Upper lobe of right lung (tissue), 1 donor: ENCODE measurements around the gene TRO. TPM values are rescaled to one million over a fixed set of nuclear protein-coding genes. Genes with fewer than 3 reads are reported as not detected.

Experiments used
- ATAC-seq: fragments of 200-7000 bp; cut with Tn5 transposase; one replicate; pipeline ENCODE4 v1.9.1; 2020; ENCODE audit warnings: mild to moderate bottlenecking, moderate library complexity
- DNase-seq: peaks from one replicate; pipeline ENCODE4 v3.0.0-alpha.2; 2020
- H3K27ac ChIP-seq: fragments of 200-600 bp; one replicate; pipeline ENCODE4 v1.8.0; 2022
- H3K27me3 ChIP-seq: fragments of 200-600 bp; one replicate; pipeline ENCODE4 v1.8.0; 2022; ENCODE audit warnings: mild to moderate bottlenecking
- H3K36me3 ChIP-seq: fragments of 200-600 bp; one replicate; pipeline ENCODE4 v1.8.0; 2022
- H3K4me1 ChIP-seq: fragments of 200-600 bp; one replicate; pipeline ENCODE4 v1.8.0; 2022
- H3K4me3 ChIP-seq: fragments of 200-600 bp; one replicate; pipeline ENCODE4 v1.8.0; 2022; ENCODE audit warnings: mild to moderate bottlenecking
- H3K9me3 ChIP-seq: fragments of 200-600 bp; one replicate; pipeline ENCODE4 v1.8.0; 2022
- CTCF ChIP-seq: fragments of 200-600 bp; IDR thresholded peaks from one replicate; pipeline ENCODE4 v1.8.0; 2022; ENCODE audit warnings: antibody characterized with exemption
- intact Hi-C: fragments of 100-400 bp; cut with DNase I; formaldehyde crosslinking; loops from one replicate; pipeline ENCODE4 v1.11.0; 2022
- total RNA-seq: library from RNA; stranded (reverse); fragmentation: NEBNext Ultra II Directional; extraction: Animal tissue kit (Norgen Biotek cat#: 25700); gene quantifications from one replicate; pipeline ENCODE4 v1.2.1, GENCODE V29; 2021
- donor health status: DM: no; HTN: yes; CAD: no; lungs with severe emphysema.

Gene TRO
- total RNA-seq, 1 donor from 2014 or later, result 2.7 TPM

DNA sequence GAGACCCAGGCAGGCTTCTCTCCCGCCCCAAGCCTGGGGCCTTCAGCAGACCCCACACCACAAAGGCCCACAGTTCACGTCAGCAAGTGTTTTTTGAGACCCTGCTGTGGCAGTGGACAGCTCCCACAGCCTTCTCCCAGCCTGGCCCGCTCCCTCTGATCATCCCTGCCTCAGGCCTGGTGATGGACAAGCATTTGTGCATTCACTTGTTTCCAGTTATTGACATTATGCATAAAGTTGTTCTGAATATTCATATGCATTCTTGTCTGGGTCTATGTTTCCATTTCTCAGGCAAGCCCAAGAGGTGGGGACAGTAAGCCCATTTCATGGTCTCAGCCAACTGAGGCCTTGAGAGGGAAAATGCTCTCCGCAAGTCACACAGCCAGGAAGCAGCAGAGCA is 14.7 kb downstream of the TRO start:
- TF ChIP-seq CTCF, result no peak
- Histone ChIP-seq H3K27me3 (no peaks in the 10 kb centered on the region), H3K27ac (no peak overlapping the region), H3K4me3 (no peak overlapping the region), H3K9me3 (no peaks in the 10 kb centered on the region), H3K36me3 (no peaks in the 10 kb centered on the region), H3K4me1 (no peaks in the 10 kb centered on the region)
- intact Hi-C loops, result no loop called here
- ATAC-seq (no peak), DNase-seq (no peak)

GRCh38 chrX:54937416-54937815 is 16.8 kb downstream of the TRO start:
- Histone ChIP-seq H3K27me3 (no peaks in the 10 kb centered on the region), H3K36me3 (no peaks in the 10 kb centered on the region), H3K4me3 (no peak overlapping the region), H3K4me1 (no peaks in the 10 kb centered on the region), H3K27ac (no peak overlapping the region), H3K9me3 (no peaks in the 10 kb centered on the region)
- intact Hi-C loops, result no loop called here
- no peak for ATAC-seq
- no peak for TF ChIP-seq CTCF
- no peak for DNase-seq

DNA sequence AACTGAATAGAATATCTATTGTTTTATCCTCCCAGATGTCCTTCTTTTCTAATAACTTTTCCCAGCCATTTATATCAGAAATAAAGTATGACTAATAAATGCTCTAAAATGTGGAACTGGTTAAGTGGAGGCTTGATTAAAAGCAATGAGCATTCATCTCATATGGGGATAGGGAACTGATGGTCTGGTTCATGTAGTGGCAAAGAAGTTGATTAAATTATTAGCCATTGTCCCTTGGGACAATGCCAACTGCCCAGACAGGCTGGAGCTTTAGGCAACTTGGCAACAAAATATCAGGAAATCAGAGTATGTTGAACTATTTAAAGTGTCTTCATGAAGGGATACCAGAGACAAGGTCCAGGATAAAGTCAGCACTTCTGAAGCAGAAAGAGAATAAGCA is 24.2 kb downstream of the TRO start:
- TF ChIP-seq CTCF, result no peak
- ATAC-seq, result no peak
- intact Hi-C loops, result no loop called here

GRCh38 chrX:54945224-54945623 is 24.6 kb downstream of the TRO start:
- intact Hi-C loops, result no loop called here
- Histone ChIP-seq H3K27me3 (no peaks in the 10 kb centered on the region), H3K9me3 (no peaks in the 10 kb centered on the region), H3K4me1 (no peaks in the 10 kb centered on the region), H3K4me3 (no peak overlapping the region), H3K27ac (no peak overlapping the region), H3K36me3 (no peaks in the 10 kb centered on the region)
- no peak for DNase-seq
- TF ChIP-seq CTCF, result no peak
- ATAC-seq, result no peak

More for the DNA sequence above, 24.2 kb downstream of the TRO start:
- no peaks in the 10 kb centered on the region for H3K9me3 ChIP-seq
- DNase-seq, result no peak
- H3K4me1 ChIP-seq, result no peaks in the 10 kb centered on the region
- no peaks in the 10 kb centered on the region for H3K27me3 ChIP-seq
- no peak overlapping the region for H3K27ac ChIP-seq
- no peak overlapping the region for H3K4me3 ChIP-seq
- H3K36me3 ChIP-seq, result no peaks in the 10 kb centered on the region

DNA sequence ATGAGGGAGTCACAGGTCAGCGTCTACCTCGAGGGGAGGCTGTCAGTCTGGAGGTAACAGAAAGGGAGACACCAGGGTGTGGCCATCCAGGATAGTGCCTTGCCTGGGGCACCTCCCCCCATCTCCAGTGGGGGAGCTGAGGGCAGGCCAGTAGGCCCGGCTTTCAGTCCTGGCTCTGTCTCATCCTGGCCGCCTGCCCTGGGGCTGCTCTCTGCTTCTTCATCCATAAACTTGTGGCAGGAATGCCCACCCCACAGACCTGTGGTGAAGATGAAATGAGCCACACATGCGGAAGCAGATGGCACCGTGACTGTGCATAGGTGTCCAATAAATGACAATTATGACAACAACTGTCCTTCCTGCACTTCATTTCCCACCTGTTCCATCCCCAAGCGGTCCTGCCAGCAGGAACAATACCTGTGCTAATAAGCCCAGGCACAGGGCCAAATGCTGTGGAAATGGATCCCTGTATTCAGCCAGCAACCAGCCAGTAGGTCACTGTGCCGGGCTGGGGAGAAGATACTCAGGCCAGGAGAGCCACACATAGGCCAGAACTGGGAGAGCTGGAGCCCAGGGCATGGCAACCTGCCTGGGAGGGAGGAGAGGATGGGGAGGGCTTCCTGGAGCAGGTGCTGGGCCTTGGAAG is 30.2 kb downstream of the TRO start:
- Histone ChIP-seq H3K4me3 (no peak overlapping the region), H3K9me3 (no peaks in the 10 kb centered on the region), H3K36me3 (no peaks in the 10 kb centered on the region), H3K27me3 (no peaks in the 10 kb centered on the region), H3K27ac (no peak overlapping the region), H3K4me1 (no peaks in the 10 kb centered on the region)
- intact Hi-C loops, result no loop called here
- DNase-seq (no peak), ATAC-seq (no peak)
- no peak for TF ChIP-seq CTCF

- ATAC-seq (no peak), DNase-seq (no peak)
- intact Hi-C loops, result no loop called here
- Histone ChIP-seq H3K27ac (no peak overlapping the region), H3K36me3 (no peaks in the 10 kb centered on the region), H3K4me3 (no peak overlapping the region), H3K27me3 (no peaks in the 10 kb centered on the region), H3K9me3 (no peaks in the 10 kb centered on the region), H3K4me1 (no peaks in the 10 kb centered on the region)
- no peak for TF ChIP-seq CTCF
Measured at GRCh38 chrX:54961750-54962149, 41.1 kb downstream of the TRO start.
